Colonic mucosa (tissue), 4 donors: Measurements from ENCODE around the gene ZSCAN25. TPM values are rescaled to one million over a fixed set of nuclear protein-coding genes. Genes with fewer than 3 reads are reported as not detected.

ENCODE experiments used
- DNase-seq: peaks from one replicate; pipeline ENCODE4 v3.0.0-alpha.2; 2020
- H3K27ac ChIP-seq: fragments of 200-600 bp; one replicate; pipeline ENCODE4 v1.8.0; 2021
- H3K27me3 ChIP-seq: fragments of 200-600 bp; one replicate; pipeline ENCODE4 v1.8.0; 2021
- H3K36me3 ChIP-seq: fragments of 200-600 bp; one replicate; pipeline ENCODE4 v1.8.0; 2021
- H3K4me1 ChIP-seq: fragments of 200-600 bp; one replicate; pipeline ENCODE4 v1.8.0; 2021; ENCODE audit warnings: mild to moderate bottlenecking
- H3K4me3 ChIP-seq: fragments of 200-600 bp; one replicate; pipeline ENCODE4 v1.8.0; 2021
- H3K9ac ChIP-seq, 2 donors: one replicate each; pipeline ENCODE4 v1.7.0; 2013; ENCODE audit warnings: control low read depth in 2 of 2, low read depth in 2 of 2, low read length in 2 of 2
- H3K9me3 ChIP-seq: fragments of 200-600 bp; one replicate; pipeline ENCODE4 v1.8.0; 2021
- intact Hi-C: fragments of 100-400 bp; cut with DNase I; formaldehyde crosslinking; loops from one replicate; pipeline ENCODE4 v1.14.1; 2022
- total RNA-seq, 2 donors: library from RNA; stranded (reverse); fragmentation: NEBNext Ultra II Directional in 1 of 2; extraction: Animal tissue kit (Norgen Biotek cat#: 25700) in 1 of 2; gene quantifications; one replicate each; pipeline ENCODE4 v1.2.1, GENCODE V29; 2021
- TF ChIP-seq, protein P1 (sequence below): fragments of 200-600 bp; IDR thresholded peaks from one replicate; pipeline ENCODE4 v1.8.0; 2022; ENCODE audit warnings: antibody characterized with exemption, mild to moderate bottlenecking
- donor health status: healthy.
- donor health status: DM: no; HTN: no; CAD: no.
- donor health status: DM: no; HTN: no; CAD: no.

ZSCAN25 gene
- total RNA-seq, 2 donors from 2014 or later = 10.4 to 20.2 TPM

DNA sequence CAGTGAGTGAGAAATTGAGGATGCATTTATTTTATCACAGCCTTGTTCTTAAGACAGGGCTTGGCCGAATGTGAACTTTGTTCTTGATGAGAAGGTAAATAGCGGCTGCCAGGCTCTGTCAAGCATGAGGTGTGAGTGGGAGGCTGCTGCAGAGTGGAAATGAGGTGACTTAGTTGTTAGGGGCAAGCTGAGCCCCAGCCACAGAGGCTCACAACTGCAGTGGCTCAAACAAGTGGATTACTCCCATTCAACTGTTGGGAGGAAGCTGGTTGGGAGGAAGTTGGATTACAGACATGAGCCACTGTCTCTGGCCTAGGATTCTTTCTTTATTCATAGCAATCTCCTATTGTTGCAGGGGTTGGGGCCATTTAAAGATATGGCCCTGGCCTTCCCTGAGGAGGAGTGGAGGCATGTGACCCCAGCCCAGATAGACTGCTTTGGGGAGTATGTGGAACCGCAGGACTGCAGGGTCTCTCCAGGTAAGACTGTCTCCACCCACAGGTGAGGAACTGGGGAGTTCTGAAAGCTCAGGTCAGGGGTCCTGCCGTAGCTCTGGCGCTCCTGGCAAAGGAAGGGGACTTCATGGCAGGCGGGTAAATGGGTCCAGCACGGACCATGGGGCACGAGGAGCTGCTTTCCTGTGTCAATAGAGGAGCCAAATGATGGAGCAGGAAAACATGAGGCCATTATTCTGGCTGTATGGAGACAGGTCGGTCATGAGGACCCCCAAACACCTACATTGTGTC, 7.1 kb downstream of the ZSCAN25 start:
- no peaks in the 10 kb centered on the region for H3K9me3 ChIP-seq
- H3K36me3 ChIP-seq = peaks cover 13% of the 10 kb centered on the region
- TF ChIP-seq, protein P1, sequence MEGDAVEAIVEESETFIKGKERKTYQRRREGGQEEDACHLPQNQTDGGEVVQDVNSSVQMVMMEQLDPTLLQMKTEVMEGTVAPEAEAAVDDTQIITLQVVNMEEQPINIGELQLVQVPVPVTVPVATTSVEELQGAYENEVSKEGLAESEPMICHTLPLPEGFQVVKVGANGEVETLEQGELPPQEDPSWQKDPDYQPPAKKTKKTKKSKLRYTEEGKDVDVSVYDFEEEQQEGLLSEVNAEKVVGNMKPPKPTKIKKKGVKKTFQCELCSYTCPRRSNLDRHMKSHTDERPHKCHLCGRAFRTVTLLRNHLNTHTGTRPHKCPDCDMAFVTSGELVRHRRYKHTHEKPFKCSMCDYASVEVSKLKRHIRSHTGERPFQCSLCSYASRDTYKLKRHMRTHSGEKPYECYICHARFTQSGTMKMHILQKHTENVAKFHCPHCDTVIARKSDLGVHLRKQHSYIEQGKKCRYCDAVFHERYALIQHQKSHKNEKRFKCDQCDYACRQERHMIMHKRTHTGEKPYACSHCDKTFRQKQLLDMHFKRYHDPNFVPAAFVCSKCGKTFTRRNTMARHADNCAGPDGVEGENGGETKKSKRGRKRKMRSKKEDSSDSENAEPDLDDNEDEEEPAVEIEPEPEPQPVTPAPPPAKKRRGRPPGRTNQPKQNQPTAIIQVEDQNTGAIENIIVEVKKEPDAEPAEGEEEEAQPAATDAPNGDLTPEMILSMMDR = no peak
- no peak overlapping the region for H3K4me3 ChIP-seq
- intact Hi-C loops = no loop called here
- no peak for DNase-seq
- H3K4me1 ChIP-seq = no peaks in the 10 kb centered on the region
- H3K27me3 ChIP-seq = no peaks in the 10 kb centered on the region
- no peak overlapping the region for H3K27ac ChIP-seq
- H3K9ac ChIP-seq = no peak overlapping the region

DNA sequence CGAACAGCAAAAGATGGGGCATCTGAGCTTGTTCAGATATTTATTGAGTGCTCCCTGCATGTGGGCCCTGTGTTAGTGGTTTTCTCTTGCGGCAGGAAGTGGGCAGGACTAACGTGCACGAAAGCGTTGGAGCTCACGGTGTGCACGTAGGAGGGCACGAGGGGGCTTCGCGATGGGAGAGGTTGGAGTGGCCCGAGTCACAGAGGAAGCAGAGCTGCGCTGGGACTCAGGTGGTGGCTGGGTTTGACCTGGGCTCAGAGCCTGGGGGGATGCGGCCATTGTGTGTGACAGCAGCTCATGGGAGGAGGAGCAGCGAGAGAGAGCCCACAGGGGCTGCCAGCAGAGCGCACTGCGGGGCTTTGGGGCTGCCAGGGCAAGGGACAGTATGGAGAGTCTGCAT, 7.7 kb downstream of the ZSCAN25 start:
- Histone ChIP-seq H3K36me3 (peaks cover 13% of the 10 kb centered on the region), H3K4me3 (no peak overlapping the region), H3K4me1 (no peaks in the 10 kb centered on the region), H3K27me3 (no peaks in the 10 kb centered on the region), H3K9ac (no peak overlapping the region), H3K9me3 (no peaks in the 10 kb centered on the region), H3K27ac (no peak overlapping the region)
- TF ChIP-seq, protein P1 = no peak
- intact Hi-C loops = no loop called here
- no peak for DNase-seq

DNA sequence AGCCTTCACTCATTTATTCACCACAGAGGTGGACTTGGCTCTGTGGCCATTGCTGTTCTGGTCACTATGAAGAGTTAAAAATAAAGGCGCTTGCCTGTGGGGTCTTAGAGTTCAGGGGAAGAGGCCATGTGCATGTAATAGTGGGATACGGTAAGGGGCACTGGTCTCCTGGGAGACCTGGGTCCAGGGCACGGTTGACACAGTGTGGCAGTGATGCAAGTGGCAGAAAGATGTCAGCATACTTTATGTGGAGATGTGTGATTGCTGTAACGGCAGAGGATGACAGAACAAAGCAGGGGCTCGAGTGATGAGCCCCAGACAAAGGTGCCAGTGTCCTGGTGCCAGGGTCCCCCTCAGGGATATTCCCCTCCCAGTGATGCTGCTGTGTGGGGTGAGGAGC, 8.6 kb downstream of the ZSCAN25 start:
- Histone ChIP-seq H3K9ac (no peak overlapping the region), H3K27ac (no peak overlapping the region), H3K36me3 (peaks cover 19% of the 10 kb centered on the region), H3K9me3 (no peaks in the 10 kb centered on the region), H3K4me1 (no peaks in the 10 kb centered on the region), H3K27me3 (no peaks in the 10 kb centered on the region), H3K4me3 (no peak overlapping the region)
- no peak for DNase-seq
- intact Hi-C loops = no loop called here
- TF ChIP-seq, protein P1 = no peak

DNA sequence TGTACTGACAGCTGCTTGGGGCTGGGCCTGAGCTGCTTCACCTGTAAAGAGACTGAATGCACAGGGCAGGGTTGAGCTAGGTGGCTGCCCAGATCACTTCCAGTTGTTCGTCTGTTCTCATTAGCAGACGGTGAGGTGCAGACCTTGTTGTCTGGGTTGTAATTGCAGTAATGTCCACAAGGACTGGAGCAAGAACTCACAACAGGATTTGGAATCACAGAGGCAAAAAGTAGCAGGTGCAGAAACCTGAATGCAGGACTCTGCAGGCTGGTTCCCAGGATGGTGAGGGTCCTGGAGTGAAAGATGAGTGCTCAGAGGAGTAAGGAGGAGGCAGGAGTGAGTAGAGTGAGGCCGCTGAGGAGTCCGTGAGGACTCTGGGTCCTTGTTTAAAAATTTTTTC, 9.2 kb downstream of the ZSCAN25 start:
- intact Hi-C loops = no loop called here
- H3K27me3 ChIP-seq = no peaks in the 10 kb centered on the region
- H3K9ac ChIP-seq = no peak overlapping the region
- no peak for DNase-seq
- TF ChIP-seq, protein P1 = no peak
- no peak overlapping the region for H3K4me3 ChIP-seq
- no peaks in the 10 kb centered on the region for H3K4me1 ChIP-seq
- H3K27ac ChIP-seq = no peak overlapping the region
- peaks cover 24% of the 10 kb centered on the region for H3K36me3 ChIP-seq
- H3K9me3 ChIP-seq = no peaks in the 10 kb centered on the region

DNA sequence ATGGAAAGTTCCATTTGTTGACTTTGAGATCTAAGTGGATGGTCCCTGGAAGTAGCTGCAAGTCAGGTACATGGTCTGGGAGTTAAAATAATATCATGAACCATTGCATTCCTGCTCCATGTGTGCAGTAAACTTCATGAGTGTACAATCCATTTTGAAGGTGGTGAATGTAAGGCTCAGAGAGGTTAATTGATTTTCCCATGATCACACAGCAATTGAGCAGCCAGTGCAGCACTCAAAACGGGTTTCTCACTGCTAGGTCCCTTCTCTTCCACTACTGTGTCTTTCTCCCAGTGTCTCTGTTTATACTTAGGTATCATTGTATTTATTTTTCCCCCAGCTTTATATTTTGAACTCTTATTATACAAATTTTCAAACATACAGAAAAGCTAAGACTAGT, 9.9 kb downstream of the ZSCAN25 start:
- intact Hi-C loops = no loop called here
- Histone ChIP-seq H3K27me3 (no peaks in the 10 kb centered on the region), H3K9me3 (no peaks in the 10 kb centered on the region), H3K36me3 (peaks cover 24% of the 10 kb centered on the region), H3K4me1 (no peaks in the 10 kb centered on the region), H3K4me3 (no peak overlapping the region), H3K9ac (no peak overlapping the region), H3K27ac (no peak overlapping the region)
- DNase-seq = no peak
- TF ChIP-seq, protein P1 = no peak
